ENCODE data around the gene CDK2AP2. TPM values are rescaled to one million over a fixed set of nuclear protein-coding genes. Genes with fewer than 3 reads are reported as not detected.

Gene CDK2AP2
- polyA plus RNA-seq, 2 of the 4 experiments (the other 2 are of a cell fraction), result 36.6 to 53.1 TPM

GRCh38 chr11:67492801-67493547 is 15.0 kb downstream of the CDK2AP2 start:
- CTCF ChIA-PET, result interaction anchor here (0.9 to 2.8 kb wide), 6 partner anchors 10 to 230 kb away, joined by 3 to 10 read pairs (median 4); partner anchors contain the start of genes AIP and PPP1CA
- no peak for DNase-seq (ENCODE audit: low read depth in 1 of 2, low spot score in 1 of 2)
- FAIRE-seq, result no peak
- peak in 1 of 2 experiments; percentile 10; a peak in 3 of 6 replicates for ATAC-seq
- no peaks in the 10 kb centered on the region for H3K9me3 ChIP-seq
- no peak overlapping the region for H3K4me2 ChIP-seq
- POLR2A ChIA-PET, result interaction anchor here (0.7 kb wide), 1 partner anchor 10 kb away, joined by 3 read pairs; the partner anchor contains the start of gene AIP
- no peaks in the 10 kb centered on the region for H3K4me1 ChIP-seq
- TF ChIP-seq USF2 (IDR thresholded peaks at IDR 0.05), result no peak
- TF ChIP-seq MAX (IDR thresholded peaks at IDR 0.05), result no peak
- TF ChIP-seq REST (IDR thresholded peaks at IDR 0.05), result no peak
- no peak for TF ChIP-seq CBX2 (IDR thresholded peaks at IDR 0.05; ENCODE audit: borderline replicate concordance, low read depth)
- TF ChIP-seq SMC3 (IDR thresholded peaks at IDR 0.05), result no peak
- TF ChIP-seq HOXA7 (CRISPR knock-in tag; IDR thresholded peaks at IDR 0.05), result no peak
- no peak for TF ChIP-seq RAD21 (conservative IDR thresholded peaks at IDR 0.05 in 1 of 2, IDR thresholded peaks at IDR 0.05 in 1 of 2)
- no peak for TF ChIP-seq RFX5 (IDR thresholded peaks at IDR 0.05)
- no peak for TF ChIP-seq JUN (IDR thresholded peaks at IDR 0.05)
- TF ChIP-seq ZC3H11A (IDR thresholded peaks at IDR 0.05), result no peak
- no peak for TF ChIP-seq POLR2A (IDR thresholded peaks at IDR 0.05; ENCODE audit: low read length)
- WGBS (ENCODE audit: missing lambda C conversion rate), result 95% methylated on average over 18 of the region's 46 CpGs
- H3K4me3 ChIP-seq, result no peak overlapping the region
- no peak overlapping the region for H3K27ac ChIP-seq

- TF ChIP-seq KDM1A (IDR thresholded peaks at IDR 0.05; ENCODE audit: low read depth) (peak; percentile 70; the same call in 1 of the 2 replicates), JUNB (IDR thresholded peaks at IDR 0.05) (no peak)
- CTCF ChIA-PET, result interaction anchor here (0.7 to 2.8 kb wide), 10 partner anchors 9 to 229 kb away, joined by 3 to 10 read pairs (median 3); partner anchors contain the start of genes AIP, GSTP1, PPP1CA and TMEM134
- DNase-seq (ENCODE audit: low read depth in 1 of 2, low spot score in 1 of 2) (no peak), FAIRE-seq (no peak), ATAC-seq (no peak)
- 92% methylated on average over 15 of the region's 19 CpGs for whole genome bisulfite sequencing (ENCODE audit: missing lambda C conversion rate)
- Histone ChIP-seq H3K27ac (no peak overlapping the region), H3K9me3 (no peaks in the 10 kb centered on the region), H3K4me1 (no peaks in the 10 kb centered on the region), H3K4me3 (no peak overlapping the region), H3K4me2 (no peak overlapping the region)
- POLR2A ChIA-PET, result interaction anchor here (0.7 to 1.3 kb wide), 2 partner anchors 9 kb away, joined by 3 to 5 read pairs; partner anchors contain the start of gene AIP
Observed at GRCh38 chr11:67492069-67492727, 15.8 kb downstream of the CDK2AP2 start.

GRCh38 chr11:67491276-67492068 is 16.5 kb downstream of the CDK2AP2 start:
- 87% methylated on average over 18 of the region's 24 CpGs for WGBS (ENCODE audit: missing lambda C conversion rate)
- FAIRE-seq (no peak), DNase-seq (ENCODE audit: low read depth in 1 of 2, low spot score in 1 of 2) (no peak), ATAC-seq (no peak)
- Histone ChIP-seq H3K4me3 (no peak overlapping the region), H3K4me1 (no peaks in the 10 kb centered on the region), H3K27ac (no peak overlapping the region), H3K4me2 (no peak overlapping the region), H3K9me3 (no peaks in the 10 kb centered on the region)
- CTCF ChIA-PET, result interaction anchor here (0.5 to 2.8 kb wide), 10 partner anchors 10 to 580 kb away, joined by 3 to 10 read pairs (median 3); partner anchors contain the start of genes GSTP1, PPP1CA and TMEM134
- POLR2A ChIA-PET, result interaction anchor here (1.3 kb wide), 1 partner anchor 9 kb away, joined by 5 read pairs; the partner anchor contains the start of gene AIP
- no peak for TF ChIP-seq EP300 (IDR thresholded peaks at IDR 0.05)
- TF ChIP-seq MAFK (IDR thresholded peaks at IDR 0.05; ENCODE audit: partially characterized antibody), result no peak
- TF ChIP-seq SREBF2 (IDR thresholded peaks at IDR 0.05), result no peak
- TF ChIP-seq HDAC2 (IDR thresholded peaks at IDR 0.05), result no peak
- no peak for TF ChIP-seq CBX2 (IDR thresholded peaks at IDR 0.05; ENCODE audit: borderline replicate concordance, low read depth)
- TF ChIP-seq TP53 (CRISPR knock-in tag; IDR thresholded peaks at IDR 0.05), result no peak
- TF ChIP-seq EHF (CRISPR knock-in tag; IDR thresholded peaks at IDR 0.05), result no peak
- TF ChIP-seq PHF8 (IDR thresholded peaks at IDR 0.05; ENCODE audit: borderline replicate concordance, low read depth), result no peak
- TF ChIP-seq CBX8 (IDR thresholded peaks at IDR 0.05), result no peak
- no peak for TF ChIP-seq HES2 (IDR thresholded peaks at IDR 0.05)
- no peak for TF ChIP-seq FOSB (CRISPR knock-in tag; IDR thresholded peaks at IDR 0.05)
- TF ChIP-seq NR3C1 (IDR thresholded peaks at IDR 0.05), result no peak
- TF ChIP-seq POLR2AphosphoS2 (conservative IDR thresholded peaks at IDR 0.05; ENCODE audit: low read length), result no peak
- no peak for TF ChIP-seq MAZ (IDR thresholded peaks at IDR 0.05; ENCODE audit: borderline replicate concordance, low read depth, low read length)
- no peak for TF ChIP-seq JUN (IDR thresholded peaks at IDR 0.05)
- no peak for TF ChIP-seq RFX5 (IDR thresholded peaks at IDR 0.05)
- TF ChIP-seq HEYL (CRISPR knock-in tag; IDR thresholded peaks at IDR 0.05), result no peak
